Measurements from ENCODE around the gene KRTAP10-1.

DNA sequence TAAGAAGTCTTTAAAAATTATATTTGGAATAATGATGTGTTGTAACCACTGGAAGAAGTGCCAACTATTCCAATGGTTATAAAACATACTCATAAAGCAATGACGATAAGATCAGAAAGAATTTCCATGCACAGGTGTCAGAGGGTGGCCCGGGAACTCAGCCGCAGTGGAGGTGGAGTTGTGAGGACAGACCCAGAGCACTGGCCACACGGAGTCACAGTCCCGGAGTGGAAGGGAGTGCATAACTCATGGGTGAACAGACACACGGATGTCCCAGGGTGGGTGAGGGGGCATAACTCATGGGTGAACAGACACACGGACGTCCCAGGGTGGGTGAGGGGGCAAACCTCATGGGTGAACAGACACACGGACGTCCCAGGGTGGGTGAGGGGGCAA lies 36.0 kb upstream of the KRTAP10-1 start:
- TF ChIP-seq, protein P1, sequence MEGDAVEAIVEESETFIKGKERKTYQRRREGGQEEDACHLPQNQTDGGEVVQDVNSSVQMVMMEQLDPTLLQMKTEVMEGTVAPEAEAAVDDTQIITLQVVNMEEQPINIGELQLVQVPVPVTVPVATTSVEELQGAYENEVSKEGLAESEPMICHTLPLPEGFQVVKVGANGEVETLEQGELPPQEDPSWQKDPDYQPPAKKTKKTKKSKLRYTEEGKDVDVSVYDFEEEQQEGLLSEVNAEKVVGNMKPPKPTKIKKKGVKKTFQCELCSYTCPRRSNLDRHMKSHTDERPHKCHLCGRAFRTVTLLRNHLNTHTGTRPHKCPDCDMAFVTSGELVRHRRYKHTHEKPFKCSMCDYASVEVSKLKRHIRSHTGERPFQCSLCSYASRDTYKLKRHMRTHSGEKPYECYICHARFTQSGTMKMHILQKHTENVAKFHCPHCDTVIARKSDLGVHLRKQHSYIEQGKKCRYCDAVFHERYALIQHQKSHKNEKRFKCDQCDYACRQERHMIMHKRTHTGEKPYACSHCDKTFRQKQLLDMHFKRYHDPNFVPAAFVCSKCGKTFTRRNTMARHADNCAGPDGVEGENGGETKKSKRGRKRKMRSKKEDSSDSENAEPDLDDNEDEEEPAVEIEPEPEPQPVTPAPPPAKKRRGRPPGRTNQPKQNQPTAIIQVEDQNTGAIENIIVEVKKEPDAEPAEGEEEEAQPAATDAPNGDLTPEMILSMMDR (IDR thresholded peaks at IDR 0.05; ENCODE audit: low read depth, low read length, missing input control) = no peak
- TF ChIP-seq EGR1 (IDR thresholded peaks at IDR 0.05; ENCODE audit: low read depth in 2 of 2) (no peak), JUND (IDR thresholded peaks at IDR 0.05) (no peak), FOXA1 (IDR thresholded peaks at IDR 0.05) (no peak), YY1 (IDR thresholded peaks at IDR 0.05) (no peak)
- TF ChIP-seq, protein P2, sequence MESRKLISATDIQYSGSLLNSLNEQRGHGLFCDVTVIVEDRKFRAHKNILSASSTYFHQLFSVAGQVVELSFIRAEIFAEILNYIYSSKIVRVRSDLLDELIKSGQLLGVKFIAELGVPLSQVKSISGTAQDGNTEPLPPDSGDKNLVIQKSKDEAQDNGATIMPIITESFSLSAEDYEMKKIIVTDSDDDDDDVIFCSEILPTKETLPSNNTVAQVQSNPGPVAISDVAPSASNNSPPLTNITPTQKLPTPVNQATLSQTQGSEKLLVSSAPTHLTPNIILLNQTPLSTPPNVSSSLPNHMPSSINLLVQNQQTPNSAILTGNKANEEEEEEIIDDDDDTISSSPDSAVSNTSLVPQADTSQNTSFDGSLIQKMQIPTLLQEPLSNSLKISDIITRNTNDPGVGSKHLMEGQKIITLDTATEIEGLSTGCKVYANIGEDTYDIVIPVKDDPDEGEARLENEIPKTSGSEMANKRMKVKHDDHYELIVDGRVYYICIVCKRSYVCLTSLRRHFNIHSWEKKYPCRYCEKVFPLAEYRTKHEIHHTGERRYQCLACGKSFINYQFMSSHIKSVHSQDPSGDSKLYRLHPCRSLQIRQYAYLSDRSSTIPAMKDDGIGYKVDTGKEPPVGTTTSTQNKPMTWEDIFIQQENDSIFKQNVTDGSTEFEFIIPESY (IDR thresholded peaks at IDR 0.05) = no peak

Data from liver (tissue), 3 donors.